ENCODE data around the gene LUZP2. TPM values are rescaled to one million over a fixed set of nuclear protein-coding genes. Genes with fewer than 3 reads are reported as not detected.
"Not testable (repeated sequence)": the region's sequence is repeated elsewhere in the genome, so short reads cannot be mapped to it uniquely, and the experiment has no call there.

Gene LUZP2
- total and polyA plus RNA-seq, 2 donors (not counting 1 experiment from before 2014, with no cell fraction given), result not detected

DNA sequence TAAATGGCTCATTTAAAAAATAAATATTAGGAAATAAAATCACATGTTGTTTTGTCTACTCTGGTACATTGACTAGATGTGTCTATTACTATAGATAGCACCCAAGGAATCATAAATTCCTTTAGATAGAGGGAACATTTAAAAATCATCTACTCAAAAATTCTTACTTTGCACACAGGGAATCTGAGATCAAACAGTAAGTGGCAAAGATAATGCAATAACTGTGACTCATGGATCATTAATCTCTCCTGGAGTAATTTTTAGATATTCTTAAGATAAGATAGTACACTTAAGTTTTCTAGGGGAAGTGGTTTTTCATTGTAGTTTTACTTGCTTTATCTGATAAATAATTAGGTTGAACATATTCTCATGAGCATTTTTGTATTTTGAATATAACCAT, 468.9 kb downstream of the LUZP2 start:
- no peak overlapping the region for H3K4me2 ChIP-seq (replicated peaks; ENCODE audit: low read depth, low read length, poor library complexity, severe bottlenecking)
- Mint-ChIP-seq H3K9me3 (ENCODE audit: insufficient read depth) (no peaks in the 10 kb centered on the region), H3K27ac (no peak overlapping the region), H3K27me3 (no peaks in the 10 kb centered on the region), H3K4me1 (no peaks in the 10 kb centered on the region), H3K4me3 (no peak overlapping the region)
- no peaks in the 10 kb centered on the region for H3K9me3 ChIP-seq (ENCODE audit: control extremely low read depth in 1 of 3, control insufficient read depth in 2 of 3, insufficient read depth in 1 of 3, low read length in 2 of 3)
- ChIA-PET POLR2A (no interaction called here), CTCF (no interaction called here)
- H3K9ac ChIP-seq (ENCODE audit: low read length), result no peak overlapping the region
- TF ChIP-seq EZH2 (IDR thresholded peaks at IDR 0.05; ENCODE audit: borderline replicate concordance, insufficient read depth, low read depth, low read length, poor library complexity, severe bottlenecking), result no peak
- TF ChIP-seq, protein P1, sequence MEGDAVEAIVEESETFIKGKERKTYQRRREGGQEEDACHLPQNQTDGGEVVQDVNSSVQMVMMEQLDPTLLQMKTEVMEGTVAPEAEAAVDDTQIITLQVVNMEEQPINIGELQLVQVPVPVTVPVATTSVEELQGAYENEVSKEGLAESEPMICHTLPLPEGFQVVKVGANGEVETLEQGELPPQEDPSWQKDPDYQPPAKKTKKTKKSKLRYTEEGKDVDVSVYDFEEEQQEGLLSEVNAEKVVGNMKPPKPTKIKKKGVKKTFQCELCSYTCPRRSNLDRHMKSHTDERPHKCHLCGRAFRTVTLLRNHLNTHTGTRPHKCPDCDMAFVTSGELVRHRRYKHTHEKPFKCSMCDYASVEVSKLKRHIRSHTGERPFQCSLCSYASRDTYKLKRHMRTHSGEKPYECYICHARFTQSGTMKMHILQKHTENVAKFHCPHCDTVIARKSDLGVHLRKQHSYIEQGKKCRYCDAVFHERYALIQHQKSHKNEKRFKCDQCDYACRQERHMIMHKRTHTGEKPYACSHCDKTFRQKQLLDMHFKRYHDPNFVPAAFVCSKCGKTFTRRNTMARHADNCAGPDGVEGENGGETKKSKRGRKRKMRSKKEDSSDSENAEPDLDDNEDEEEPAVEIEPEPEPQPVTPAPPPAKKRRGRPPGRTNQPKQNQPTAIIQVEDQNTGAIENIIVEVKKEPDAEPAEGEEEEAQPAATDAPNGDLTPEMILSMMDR (IDR thresholded peaks at IDR 0.05), result no peak
- H3K36me3 ChIP-seq (replicated peaks in 1 of 2; ENCODE audit: control extremely low read depth in 1 of 2, control insufficient read depth in 1 of 2, extremely low read depth in 1 of 2, insufficient read depth in 2 of 2, low read length in 1 of 2), result no peaks in the 10 kb centered on the region
- H2AFZ ChIP-seq (ENCODE audit: insufficient read depth, low read depth, low read length, poor library complexity, severe bottlenecking), result no peak overlapping the region
- DNase-seq (no peak), ATAC-seq (ENCODE audit: low read depth) (no peak)
- no peak overlapping the region for H3K27ac ChIP-seq (ENCODE audit: low read length in 2 of 2)
- H3K79me2 ChIP-seq (ENCODE audit: control insufficient read depth, insufficient read depth, low read length), result no peaks in the 10 kb centered on the region
- no peak overlapping the region for H3K4me3 ChIP-seq (ENCODE audit: control extremely low read depth in 1 of 5, extremely low read depth in 1 of 5, insufficient read depth in 1 of 5, low read depth in 2 of 5, low read length in 4 of 5)
- no peaks in the 10 kb centered on the region for H3K4me1 ChIP-seq (ENCODE audit: control insufficient read depth in 2 of 2, insufficient read depth in 2 of 2, low read length in 2 of 2)
- no peaks in the 10 kb centered on the region for H4K20me1 ChIP-seq (ENCODE audit: control insufficient read depth, insufficient read depth, low read length, poor library complexity, severe bottlenecking)
- no peaks in the 10 kb centered on the region for H3K27me3 ChIP-seq (replicated peaks in 1 of 4; ENCODE audit: control extremely low read depth in 1 of 4, control insufficient read depth in 3 of 4, insufficient read depth in 4 of 4, low read length in 3 of 4)
- intact Hi-C loops (cut with micrococcal nuclease), result no loop called here

DNA sequence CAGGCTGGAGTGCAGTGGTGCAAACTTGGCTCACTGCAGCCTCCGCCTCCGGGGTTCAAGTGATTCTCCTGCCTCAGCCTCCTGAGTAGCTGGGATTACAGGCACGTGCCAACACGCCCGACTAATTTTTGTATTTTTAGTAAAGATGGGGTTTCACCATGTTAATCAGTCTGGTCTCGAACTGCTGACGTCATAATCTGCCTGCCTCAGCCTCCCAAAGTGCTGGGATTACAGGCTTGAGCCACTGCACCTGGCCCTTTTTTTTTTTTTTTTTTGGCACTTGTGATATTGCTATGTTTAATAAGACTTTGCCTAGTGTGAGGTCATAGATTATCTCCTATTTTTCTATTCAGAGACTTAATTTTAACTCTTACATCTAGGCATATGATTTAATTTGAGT, 497.1 kb downstream of the LUZP2 start:
- POLR2A ChIA-PET, H3K4me1 Mint-ChIP-seq: not testable (repeated sequence)

DNA sequence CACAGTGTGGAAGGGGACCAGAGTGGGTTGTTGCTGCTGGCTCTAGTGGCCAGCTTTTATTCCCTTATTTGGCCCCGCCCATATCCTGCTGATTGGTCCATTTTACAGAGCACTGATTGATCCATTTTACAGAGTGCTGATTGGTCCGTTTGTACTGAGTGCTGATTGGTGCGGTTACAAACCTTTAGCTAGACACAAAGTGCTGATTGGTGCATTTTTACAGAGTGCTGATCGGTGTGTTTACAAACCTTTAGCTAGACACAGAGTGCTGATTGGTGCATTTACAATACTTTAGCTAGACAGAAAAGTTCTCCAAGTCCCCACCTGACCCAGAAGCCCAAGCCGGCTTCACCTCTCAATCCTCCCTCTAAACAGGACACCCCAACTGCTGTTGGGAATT, 503.1 kb downstream of the LUZP2 start:
- WGBS (ENCODE audit: insufficient coverage), result 14% methylated on average over 1 of the region's 5 CpGs
- CTCF ChIA-PET, result not testable (repeated sequence)

More for the DNA sequence above, 497.1 kb downstream of the LUZP2 start:
- H3K79me2 ChIP-seq (ENCODE audit: control insufficient read depth, insufficient read depth, low read length); H3K27me3 ChIP-seq (replicated peaks in 1 of 4; ENCODE audit: control extremely low read depth in 1 of 4, control insufficient read depth in 3 of 4, insufficient read depth in 4 of 4, low read length in 3 of 4); intact Hi-C loops (cut with micrococcal nuclease); H3K36me3 ChIP-seq (replicated peaks in 1 of 2; ENCODE audit: control extremely low read depth in 1 of 2, control insufficient read depth in 1 of 2, extremely low read depth in 1 of 2, insufficient read depth in 2 of 2, low read length in 1 of 2); DNase-seq; H2AFZ ChIP-seq (ENCODE audit: insufficient read depth, low read depth, low read length, poor library complexity, severe bottlenecking); H3K4me3 Mint-ChIP-seq; H3K4me2 ChIP-seq (replicated peaks; ENCODE audit: low read depth, low read length, poor library complexity, severe bottlenecking); CTCF ChIA-PET; H3K27ac ChIP-seq (ENCODE audit: low read length in 2 of 2); H3K9me3 ChIP-seq (ENCODE audit: control extremely low read depth in 1 of 3, control insufficient read depth in 2 of 3, insufficient read depth in 1 of 3, low read length in 2 of 3); H3K27ac Mint-ChIP-seq; H3K4me1 ChIP-seq (ENCODE audit: control insufficient read depth in 2 of 2, insufficient read depth in 2 of 2, low read length in 2 of 2); H3K9me3 Mint-ChIP-seq (ENCODE audit: insufficient read depth); H4K20me1 ChIP-seq (ENCODE audit: control insufficient read depth, insufficient read depth, low read length, poor library complexity, severe bottlenecking); ATAC-seq (ENCODE audit: low read depth); H3K4me3 ChIP-seq (ENCODE audit: control extremely low read depth in 1 of 5, extremely low read depth in 1 of 5, insufficient read depth in 1 of 5, low read depth in 2 of 5, low read length in 4 of 5); H3K27me3 Mint-ChIP-seq; H3K9ac ChIP-seq (ENCODE audit: low read length): not testable (repeated sequence)
- 96% methylated on average over 7 of the region's 7 CpGs for WGBS (ENCODE audit: insufficient coverage)

More for the DNA sequence above, 503.1 kb downstream of the LUZP2 start:
- H2AFZ ChIP-seq (ENCODE audit: insufficient read depth, low read depth, low read length, poor library complexity, severe bottlenecking); POLR2A ChIA-PET; H3K9me3 ChIP-seq (ENCODE audit: control extremely low read depth in 1 of 3, control insufficient read depth in 2 of 3, insufficient read depth in 1 of 3, low read length in 2 of 3); H3K4me1 Mint-ChIP-seq; H3K36me3 ChIP-seq (replicated peaks in 1 of 2; ENCODE audit: control extremely low read depth in 1 of 2, control insufficient read depth in 1 of 2, extremely low read depth in 1 of 2, insufficient read depth in 2 of 2, low read length in 1 of 2); H3K4me3 Mint-ChIP-seq; intact Hi-C loops (cut with micrococcal nuclease); H3K27me3 ChIP-seq (replicated peaks in 1 of 4; ENCODE audit: control extremely low read depth in 1 of 4, control insufficient read depth in 3 of 4, insufficient read depth in 4 of 4, low read length in 3 of 4); H4K20me1 ChIP-seq (ENCODE audit: control insufficient read depth, insufficient read depth, low read length, poor library complexity, severe bottlenecking); H3K9ac ChIP-seq (ENCODE audit: low read length); H3K4me1 ChIP-seq (ENCODE audit: control insufficient read depth in 2 of 2, insufficient read depth in 2 of 2, low read length in 2 of 2); ATAC-seq (ENCODE audit: low read depth); H3K9me3 Mint-ChIP-seq (ENCODE audit: insufficient read depth); H3K27ac ChIP-seq (ENCODE audit: low read length in 2 of 2); H3K4me2 ChIP-seq (replicated peaks; ENCODE audit: low read depth, low read length, poor library complexity, severe bottlenecking); H3K27ac Mint-ChIP-seq; H3K4me3 ChIP-seq (ENCODE audit: control extremely low read depth in 1 of 5, extremely low read depth in 1 of 5, insufficient read depth in 1 of 5, low read depth in 2 of 5, low read length in 4 of 5); H3K27me3 Mint-ChIP-seq; H3K79me2 ChIP-seq (ENCODE audit: control insufficient read depth, insufficient read depth, low read length); DNase-seq: not testable (repeated sequence)
